LNCAP (cell line): ENCODE data around the gene NECTIN1.

Source experiments
- CTCF ChIP-seq: fragments of 450-650 bp; IDR thresholded peaks from 2 replicates; pipeline ENCODE4 v1.5.1; 2017; ENCODE audit warnings: mild to moderate bottlenecking

The NECTIN1 gene

DNA sequence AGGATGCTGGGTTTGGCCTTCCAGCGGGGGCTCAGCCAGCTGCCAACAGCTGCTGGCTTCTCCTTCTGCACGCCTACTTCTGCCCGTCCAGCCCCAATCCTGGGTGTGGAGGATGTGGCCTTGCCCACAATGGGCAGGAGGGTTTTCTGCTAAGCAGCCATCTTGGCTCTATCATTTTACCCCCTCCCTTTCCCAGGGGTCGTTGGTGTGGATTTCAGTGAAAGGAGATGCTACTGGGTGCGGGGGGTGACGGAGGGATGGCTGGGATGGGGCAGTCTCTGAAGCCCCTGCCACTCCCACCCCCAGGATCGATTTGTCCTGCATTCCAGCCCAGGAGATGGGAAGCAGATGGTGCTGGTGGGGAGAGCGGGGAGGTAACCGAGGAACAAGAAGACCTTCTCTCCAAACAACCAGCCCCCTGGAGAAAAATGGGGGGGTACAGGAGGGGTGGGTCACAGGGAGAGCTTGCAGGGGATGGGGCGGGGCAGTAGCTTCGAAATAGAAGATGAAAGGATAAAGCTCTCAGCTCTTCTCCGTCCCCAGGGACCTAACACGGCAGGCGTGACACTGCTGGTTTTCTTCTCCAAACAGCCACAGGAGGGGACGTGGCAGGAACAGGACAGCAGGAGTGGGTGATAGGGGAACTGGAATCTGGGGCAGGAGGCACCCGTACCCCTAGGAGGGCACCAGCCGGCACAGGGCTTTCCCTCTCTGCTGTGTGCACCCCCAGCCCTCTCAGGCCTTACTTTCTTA lies 68.9 kb downstream of the NECTIN1 start:
- no peak for TF ChIP-seq CTCF

- TF ChIP-seq CTCF = no peak
Observed at GRCh38 chr11:119652907-119653659, 75.9 kb downstream of the NECTIN1 start.

DNA sequence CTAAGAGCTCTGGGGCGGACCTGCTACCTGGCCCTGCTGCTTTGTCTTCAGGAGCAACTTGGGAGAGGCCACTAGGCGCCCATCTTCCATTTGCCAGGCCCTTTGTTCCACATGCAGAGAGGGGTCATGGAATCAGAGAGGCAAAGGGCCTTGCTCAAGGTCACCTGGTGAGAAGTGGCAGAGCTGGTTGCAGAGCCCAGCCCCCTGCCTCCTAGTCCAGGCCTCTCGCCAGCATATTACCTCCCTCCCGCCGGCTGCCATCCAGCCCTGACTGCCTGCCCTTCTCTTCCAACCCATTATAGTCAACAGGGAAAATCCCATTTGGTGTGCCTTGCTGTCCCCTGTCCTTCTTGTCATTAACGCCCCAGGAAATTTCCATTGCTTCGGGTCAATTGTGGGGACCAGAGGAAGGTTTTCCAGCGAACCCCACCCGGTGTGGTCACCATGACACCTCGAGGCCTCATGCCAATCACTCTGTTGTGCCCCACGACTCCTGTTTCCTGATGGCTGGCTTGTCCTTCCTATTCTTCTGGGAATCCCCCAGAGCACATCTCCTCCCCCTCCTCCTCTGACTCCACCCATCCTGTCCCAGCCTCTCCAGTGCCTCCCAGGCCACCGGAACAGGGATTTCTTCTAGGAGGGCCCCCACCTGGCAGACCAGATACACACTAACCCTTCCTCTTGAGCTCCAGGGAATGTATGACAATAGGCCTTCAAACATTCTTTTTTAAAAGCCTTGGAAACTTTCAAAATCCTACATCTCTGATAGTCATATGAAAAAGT lies 77.0 kb downstream of the NECTIN1 start:
- no peak for TF ChIP-seq CTCF

DNA sequence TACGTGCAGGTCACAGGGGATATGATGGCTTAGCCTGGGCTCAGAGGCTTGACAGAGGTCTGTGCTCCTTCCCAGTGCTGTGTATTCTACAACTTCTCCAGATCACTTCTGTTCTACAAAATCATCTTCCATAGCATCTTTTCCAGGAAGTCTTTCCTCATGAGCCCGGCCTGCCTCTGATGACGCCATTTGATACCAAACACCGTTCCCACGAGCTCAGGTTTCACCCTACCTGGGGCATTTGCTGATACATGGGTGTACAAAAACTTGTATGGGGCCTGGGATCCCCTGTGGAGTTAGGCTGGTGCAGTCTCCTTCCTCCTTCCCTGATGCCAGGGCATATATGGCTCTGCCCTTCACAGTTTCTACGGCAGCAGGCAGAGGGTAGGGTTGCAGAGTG lies 78.7 kb downstream of the NECTIN1 start:
- TF ChIP-seq CTCF = no peak

GRCh38 chr11:119647254-119647653 lies 81.7 kb downstream of the NECTIN1 start:
- TF ChIP-seq CTCF = no peak

DNA sequence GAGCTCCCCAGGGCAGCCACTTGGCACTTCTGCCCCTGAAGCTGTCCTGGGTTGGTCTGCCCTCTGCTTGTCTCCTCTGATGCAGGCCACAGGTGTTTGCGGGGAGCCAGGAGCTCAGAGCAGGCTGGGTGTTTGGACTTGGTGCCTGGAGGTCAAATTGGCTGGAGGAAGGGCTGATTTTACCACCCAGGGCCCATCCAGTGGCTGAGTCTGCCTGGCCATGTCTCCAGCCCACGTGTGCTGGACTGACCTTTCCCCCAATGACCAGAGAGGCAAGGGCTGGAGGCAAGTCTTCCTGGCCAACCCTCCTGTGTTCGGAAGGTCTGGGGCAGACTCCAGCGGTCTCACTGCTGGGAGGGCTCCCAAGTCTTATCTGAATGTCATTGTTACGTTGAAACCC lies 84.0 kb downstream of the NECTIN1 start:
- TF ChIP-seq CTCF = no peak

DNA sequence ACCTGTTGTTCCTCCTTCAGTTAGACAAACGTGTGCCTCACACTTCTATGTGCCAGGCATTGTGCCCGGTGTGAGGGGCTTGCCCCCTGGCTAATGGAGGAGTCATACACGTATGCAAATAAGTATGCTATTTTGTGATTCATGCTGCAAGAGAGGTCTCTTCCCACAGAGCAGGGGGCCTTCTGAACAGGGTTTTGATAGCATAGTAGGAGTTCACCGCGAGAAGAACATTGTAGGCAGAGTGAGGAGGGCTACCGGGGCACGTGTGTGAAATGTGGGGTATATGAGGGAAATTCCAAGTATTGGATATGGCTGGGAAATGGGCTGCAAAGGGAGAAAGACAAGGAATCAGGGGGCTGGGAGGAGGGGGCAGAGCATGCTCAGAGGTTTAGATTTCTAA lies 84.5 kb downstream of the NECTIN1 start:
- TF ChIP-seq CTCF = no peak
